H9 (cell line): ENCODE measurements around the gene RGS8. TPM values are rescaled to one million over a fixed set of nuclear protein-coding genes. Genes with fewer than 3 reads are reported as not detected.

Experiments used
- DNase-seq: peaks from one replicate; pipeline ENCODE4 v3.0.0-alpha.2; 2017
- H2AFZ ChIP-seq: one replicate; pipeline ENCODE4 v1.6.1; 2013; ENCODE audit warnings: mild to moderate bottlenecking, low read length, control low read depth, moderate library complexity
- H2AK5ac ChIP-seq: 2 replicates; pipeline ENCODE4 v1.6.1; 2013; ENCODE audit warnings: low read length, control low read depth, mixed read lengths; ENCODE audit not compliant: insufficient read length
- H2BK120ac ChIP-seq: one replicate; pipeline ENCODE4 v1.6.1; 2013; ENCODE audit warnings: low read depth, mild to moderate bottlenecking, low read length, control low read depth, inconsistent platforms; ENCODE audit not compliant: poor library complexity, severe bottlenecking
- H2BK12ac ChIP-seq: 2 replicates; pipeline ENCODE4 v1.6.1; 2013; ENCODE audit warnings: low read length, control low read depth, mixed read lengths, low read depth; ENCODE audit not compliant: insufficient read length
- H2BK15ac ChIP-seq: 2 replicates; pipeline ENCODE4 v1.6.1; 2013; ENCODE audit warnings: low read depth, low read length, control low read depth
- H2BK20ac ChIP-seq: one replicate; pipeline ENCODE4 v1.6.1; 2013; ENCODE audit warnings: low read depth, mild to moderate bottlenecking, low read length, control low read depth, inconsistent platforms; ENCODE audit not compliant: poor library complexity, severe bottlenecking
- H2BK5ac ChIP-seq: 2 replicates; pipeline ENCODE4 v1.6.1; 2013; ENCODE audit warnings: low read length, control low read depth, mixed read lengths; ENCODE audit not compliant: insufficient read length
- H3K14ac ChIP-seq: 2 replicates; pipeline ENCODE4 v1.6.1; 2013; ENCODE audit warnings: low read length, control low read depth; ENCODE audit not compliant: insufficient read depth
- H3K18ac ChIP-seq: 2 replicates; pipeline ENCODE4 v1.6.1; 2013; ENCODE audit warnings: low read depth, mild to moderate bottlenecking, mixed read lengths, low read length, control low read depth; ENCODE audit not compliant: insufficient read length
- H3K23ac ChIP-seq: 2 replicates; pipeline ENCODE4 v1.6.1; 2013; ENCODE audit warnings: low read length, control low read depth, mixed read lengths, low read depth; ENCODE audit not compliant: insufficient read length
- H3K23me2 ChIP-seq: 2 replicates; pipeline ENCODE4 v1.6.1; 2013; ENCODE audit warnings: low read depth, mild to moderate bottlenecking, mixed read lengths, low read length, control low read depth; ENCODE audit not compliant: insufficient read length, poor library complexity, severe bottlenecking
- H3K27ac ChIP-seq: 2 replicates; pipeline ENCODE4 v1.5.1; 2013; ENCODE audit warnings: low read length, control low read depth, mixed read lengths, low read depth; ENCODE audit not compliant: insufficient read length
- H3K27me3 ChIP-seq: 2 replicates; pipeline ENCODE4 v1.6.1; 2013; ENCODE audit warnings: low read length, control low read depth, inconsistent platforms; ENCODE audit not compliant: insufficient read depth
- H3K4ac ChIP-seq: 2 replicates; pipeline ENCODE4 v1.6.1; 2013; ENCODE audit warnings: low read depth, mild to moderate bottlenecking, control low read depth, inconsistent platforms, low read length, moderate library complexity
- H3K4me1 ChIP-seq: 2 replicates; pipeline ENCODE4 v1.6.1; 2013; ENCODE audit warnings: low read length, control low read depth, inconsistent platforms; ENCODE audit not compliant: insufficient read depth
- H3K4me2 ChIP-seq: 2 replicates; pipeline ENCODE4 v1.6.1; 2013; ENCODE audit warnings: low read length, control low read depth, mixed read lengths; ENCODE audit not compliant: insufficient read length, insufficient read depth
- H3K56ac ChIP-seq: 2 replicates; pipeline ENCODE4 v1.6.1; 2013; ENCODE audit warnings: low read depth, mild to moderate bottlenecking, mixed read lengths, low read length, control low read depth; ENCODE audit not compliant: insufficient read length
- H3K79me1 ChIP-seq: 2 replicates; pipeline ENCODE4 v1.6.1; 2013; ENCODE audit warnings: low read depth, mild to moderate bottlenecking, moderate library complexity, low read length, control low read depth, inconsistent platforms; ENCODE audit not compliant: insufficient read depth, poor library complexity, severe bottlenecking
- H3K79me2 ChIP-seq: 2 replicates; pipeline ENCODE4 v1.6.1; 2013; ENCODE audit warnings: low read length, control low read depth, inconsistent platforms; ENCODE audit not compliant: insufficient read depth
- H3K9ac ChIP-seq: 2 replicates; pipeline ENCODE4 v1.6.1; 2013; ENCODE audit warnings: low read length, control low read depth, mixed read lengths; ENCODE audit not compliant: insufficient read length; ENCODE audit errors: extremely low read depth
- H3K9me3 ChIP-seq: one replicate; pipeline ENCODE4 v1.6.1; 2013; ENCODE audit warnings: low read depth, low read length, inconsistent platforms; ENCODE audit not compliant: control insufficient read depth
- H3T11ph ChIP-seq: one replicate; pipeline ENCODE4 v1.6.1; 2013; ENCODE audit warnings: mild to moderate bottlenecking, low read length, control low read depth, inconsistent platforms
- H4K20me1 ChIP-seq: one replicate; pipeline ENCODE4 v1.6.1; 2013; ENCODE audit not compliant: control insufficient read depth, insufficient read length, insufficient read depth
- H4K5ac ChIP-seq: 2 replicates; pipeline ENCODE4 v1.6.1; 2013; ENCODE audit warnings: low read depth, mild to moderate bottlenecking, mixed read lengths, low read length, control low read depth; ENCODE audit not compliant: insufficient read length
- H4K8ac ChIP-seq: replicated peaks from 2 replicates; pipeline ENCODE4 v1.6.1; 2013; ENCODE audit warnings: low read length, control low read depth, mixed read lengths, low read depth; ENCODE audit not compliant: insufficient read length
- H4K91ac ChIP-seq: 2 replicates; pipeline ENCODE4 v1.6.1; 2013; ENCODE audit warnings: low read depth, mild to moderate bottlenecking, moderate library complexity, mixed read lengths, low read length, control low read depth; ENCODE audit not compliant: insufficient read length
- H3K27ac Mint-ChIP-seq, 3 experiments: 2 replicates in 2 of 3; 3 replicates in 1 of 3; pipeline ENCODE4 v1.8.0; 2020 to 2021; ENCODE audit warnings: mixed read lengths in 3 of 3, mild to moderate bottlenecking in 1 of 3, moderate library complexity in 1 of 3
- H3K27me3 Mint-ChIP-seq: 2 replicates; pipeline ENCODE4 v1.8.0; 2021; ENCODE audit warnings: low read depth, mild to moderate bottlenecking, moderate library complexity, mixed read lengths
- H3K36me3 Mint-ChIP-seq, 3 experiments: 2 replicates in 2 of 3; 3 replicates in 1 of 3; pipeline ENCODE4 v1.8.0; 2020 to 2021; ENCODE audit warnings: low read depth in 3 of 3, mixed read lengths in 3 of 3; ENCODE audit not compliant: insufficient read depth in 1 of 3
- H3K4me1 Mint-ChIP-seq, 2 experiments: 2 replicates each; pipeline ENCODE4 v1.8.0; 2020; ENCODE audit warnings: mixed read lengths in 2 of 2
- H3K4me3 Mint-ChIP-seq, 2 experiments: 2 replicates in 1 of 2; 3 replicates in 1 of 2; pipeline ENCODE4 v1.8.0; 2020 to 2021; ENCODE audit warnings: mild to moderate bottlenecking in 2 of 2, mixed read lengths in 2 of 2, moderate library complexity in 1 of 2
- H3K9me3 Mint-ChIP-seq, 2 experiments: 2 replicates in 1 of 2; 3 replicates in 1 of 2; pipeline ENCODE4 v1.8.0; 2020; ENCODE audit warnings: mild to moderate bottlenecking in 2 of 2, mixed read lengths in 2 of 2, moderate library complexity in 1 of 2
- WGBS: extraction: QIAGEN DNeasy Blood & Tissue Kit; methylation state at CpG from one replicate; pipeline ENCODE4 v1.1.7; 2013; ENCODE audit warnings: missing lambda C conversion rate, low lambda C conversion rate, mixed read lengths; ENCODE audit not compliant: insufficient read length; ENCODE audit errors: extremely low coverage; 5-methylcytosine and 5-hydroxymethylcytosine counted together
- total RNA-seq: library from RNA; stranded (reverse); gene quantifications from 2 replicates; pipeline ENCODE4 v1.2.1, GENCODE V29; 2021
- TF ChIP-seq, protein P1 (sequence below): fragments of 200-600 bp; sonication (generic); conservative IDR thresholded peaks from 3 replicates; pipeline ENCODE4 v1.8.0; 2021; ENCODE audit warnings: antibody characterized with exemption, mild to moderate bottlenecking

Gene RGS8
- total RNA-seq, 1 experiment from 2014 or later, result not detected

- Histone ChIP-seq H3K18ac (no peak overlapping the region), H2BK12ac (no peak overlapping the region), H3K9me3 (no peaks in the 10 kb centered on the region), H3K4me2 (no peak overlapping the region), H4K8ac (no peak overlapping the region), H3K23ac (no peak overlapping the region), H3K4ac (no peak overlapping the region), H4K20me1 (no peaks in the 10 kb centered on the region), H3K56ac (no peak overlapping the region), H3K27me3 (no peaks in the 10 kb centered on the region), H3K23me2 (no peaks in the 10 kb centered on the region), H2BK5ac (no peak overlapping the region), H3K4me1 (no peaks in the 10 kb centered on the region), H2BK120ac (no peak overlapping the region), H3K27ac (no peak overlapping the region), H4K91ac (no peak overlapping the region), H2AK5ac (no peak overlapping the region), H3K79me1 (no peaks in the 10 kb centered on the region), H3K9ac (no peak overlapping the region), H4K5ac (no peak overlapping the region), H2BK20ac (no peak overlapping the region), H2AFZ (no peak overlapping the region), H3K79me2 (no peaks in the 10 kb centered on the region), H2BK15ac (no peak overlapping the region), H3K14ac (no peak overlapping the region), H3T11ph (no peak overlapping the region)
- Mint-ChIP-seq H3K27me3 (peaks cover 2% of the 10 kb centered on the region), H3K4me3 (no peak overlapping the region), H3K36me3 (no peaks in the 10 kb centered on the region), H3K9me3 (no peaks in the 10 kb centered on the region), H3K27ac (no peak overlapping the region; a peak in 1 of 7 replicates), H3K4me1 (no peaks in the 10 kb centered on the region; a peak in 2 of 4 replicates)
- no peak for DNase-seq
- TF ChIP-seq, protein P1, sequence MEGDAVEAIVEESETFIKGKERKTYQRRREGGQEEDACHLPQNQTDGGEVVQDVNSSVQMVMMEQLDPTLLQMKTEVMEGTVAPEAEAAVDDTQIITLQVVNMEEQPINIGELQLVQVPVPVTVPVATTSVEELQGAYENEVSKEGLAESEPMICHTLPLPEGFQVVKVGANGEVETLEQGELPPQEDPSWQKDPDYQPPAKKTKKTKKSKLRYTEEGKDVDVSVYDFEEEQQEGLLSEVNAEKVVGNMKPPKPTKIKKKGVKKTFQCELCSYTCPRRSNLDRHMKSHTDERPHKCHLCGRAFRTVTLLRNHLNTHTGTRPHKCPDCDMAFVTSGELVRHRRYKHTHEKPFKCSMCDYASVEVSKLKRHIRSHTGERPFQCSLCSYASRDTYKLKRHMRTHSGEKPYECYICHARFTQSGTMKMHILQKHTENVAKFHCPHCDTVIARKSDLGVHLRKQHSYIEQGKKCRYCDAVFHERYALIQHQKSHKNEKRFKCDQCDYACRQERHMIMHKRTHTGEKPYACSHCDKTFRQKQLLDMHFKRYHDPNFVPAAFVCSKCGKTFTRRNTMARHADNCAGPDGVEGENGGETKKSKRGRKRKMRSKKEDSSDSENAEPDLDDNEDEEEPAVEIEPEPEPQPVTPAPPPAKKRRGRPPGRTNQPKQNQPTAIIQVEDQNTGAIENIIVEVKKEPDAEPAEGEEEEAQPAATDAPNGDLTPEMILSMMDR, result no peak
- no CpG with 5 or more reads among the region's 3 CpGs for WGBS
Measured at GRCh38 chr1:182643699-182644098, 40.7 kb downstream of the RGS8 start.
